BJ (cell line): Measurements from ENCODE around the gene CPS1. TPM values are rescaled to one million over a fixed set of nuclear protein-coding genes. Genes with fewer than 3 reads are reported as not detected.
A peak's percentile ranks its signal among the peaks of the same experiment; 100 is the strongest.

Source experiments
- CTCF ChIA-PET: fragments of 350-600 bp; formaldehyde crosslinking; extraction: SDS; loops from one replicate; lab custom pipeline; 2021; ENCODE audit warnings: antibody characterized with exemption, inconsistent platforms; lab: Yijun Ruan, JAX
- POLR2A ChIA-PET: fragments of 300-600 bp; sonication (Branson Sonifier 250); formaldehyde crosslinking; extraction: SDS; loops from one replicate; lab custom pipeline; 2021; ENCODE audit warnings: antibody characterized with exemption; lab: Charles Lee
- DNase-seq: peaks from one replicate; pipeline ENCODE4 v3.0.0-alpha.2; 2011; ENCODE audit warnings: low read depth
- H3K27me3 ChIP-seq: 2 replicates; pipeline ENCODE4 v1.6.0; 2011; ENCODE audit warnings: low read length; ENCODE audit not compliant: control insufficient read depth, insufficient read depth
- H3K36me3 ChIP-seq: 2 replicates; pipeline ENCODE4 v1.5.1; 2011; ENCODE audit warnings: low read length; ENCODE audit not compliant: control insufficient read depth, insufficient read depth
- H3K4me3 ChIP-seq: 2 replicates; pipeline ENCODE4 v1.5.1; 2011; ENCODE audit warnings: low read depth, mild to moderate bottlenecking, control low read depth, low read length
- polyA plus RNA-seq: library from polyadenylated mRNA; depleted of rRNA; stranded (reverse); fragments of >200 nt; gene quantifications from 2 replicates; pipeline ENCODE4 v1.2.3, GENCODE V29; 2011
- TF ChIP-seq, protein P1 (sequence below): IDR thresholded peaks from 2 replicates; pipeline ENCODE4 v1.5.1; 2011; ENCODE audit warnings: low read depth, mild to moderate bottlenecking, control low read depth, inconsistent platforms, low read length, moderate library complexity; ENCODE audit not compliant: insufficient read depth

Gene CPS1
- polyA plus RNA-seq, 1 experiment = 10.9 TPM

DNA sequence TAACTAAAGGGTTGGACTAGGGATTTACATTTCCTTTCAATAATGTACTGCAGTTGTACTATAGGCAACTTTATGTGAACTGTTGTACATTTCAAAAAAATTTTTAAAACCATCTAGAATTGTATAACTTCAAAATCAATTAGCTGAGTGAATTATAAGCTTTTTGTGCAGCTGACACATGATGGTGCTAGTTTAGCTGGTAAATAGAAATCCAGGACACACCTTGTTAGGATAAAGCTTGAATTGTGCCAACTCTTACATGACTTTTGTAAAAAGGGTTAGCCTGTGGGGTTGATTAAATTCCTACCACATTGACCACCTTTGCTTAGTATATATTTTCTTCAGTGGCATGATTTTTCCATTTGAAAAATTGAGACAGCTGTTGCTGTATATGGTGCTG lies 104.4 kb downstream of the CPS1 start:
- H3K4me3 ChIP-seq = no peak overlapping the region
- DNase-seq = no peak
- no peaks in the 10 kb centered on the region for H3K36me3 ChIP-seq
- H3K27me3 ChIP-seq = no peaks in the 10 kb centered on the region
- POLR2A ChIA-PET = no interaction called here
- CTCF ChIA-PET = no interaction called here
- TF ChIP-seq, protein P1, sequence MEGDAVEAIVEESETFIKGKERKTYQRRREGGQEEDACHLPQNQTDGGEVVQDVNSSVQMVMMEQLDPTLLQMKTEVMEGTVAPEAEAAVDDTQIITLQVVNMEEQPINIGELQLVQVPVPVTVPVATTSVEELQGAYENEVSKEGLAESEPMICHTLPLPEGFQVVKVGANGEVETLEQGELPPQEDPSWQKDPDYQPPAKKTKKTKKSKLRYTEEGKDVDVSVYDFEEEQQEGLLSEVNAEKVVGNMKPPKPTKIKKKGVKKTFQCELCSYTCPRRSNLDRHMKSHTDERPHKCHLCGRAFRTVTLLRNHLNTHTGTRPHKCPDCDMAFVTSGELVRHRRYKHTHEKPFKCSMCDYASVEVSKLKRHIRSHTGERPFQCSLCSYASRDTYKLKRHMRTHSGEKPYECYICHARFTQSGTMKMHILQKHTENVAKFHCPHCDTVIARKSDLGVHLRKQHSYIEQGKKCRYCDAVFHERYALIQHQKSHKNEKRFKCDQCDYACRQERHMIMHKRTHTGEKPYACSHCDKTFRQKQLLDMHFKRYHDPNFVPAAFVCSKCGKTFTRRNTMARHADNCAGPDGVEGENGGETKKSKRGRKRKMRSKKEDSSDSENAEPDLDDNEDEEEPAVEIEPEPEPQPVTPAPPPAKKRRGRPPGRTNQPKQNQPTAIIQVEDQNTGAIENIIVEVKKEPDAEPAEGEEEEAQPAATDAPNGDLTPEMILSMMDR = no peak

DNA sequence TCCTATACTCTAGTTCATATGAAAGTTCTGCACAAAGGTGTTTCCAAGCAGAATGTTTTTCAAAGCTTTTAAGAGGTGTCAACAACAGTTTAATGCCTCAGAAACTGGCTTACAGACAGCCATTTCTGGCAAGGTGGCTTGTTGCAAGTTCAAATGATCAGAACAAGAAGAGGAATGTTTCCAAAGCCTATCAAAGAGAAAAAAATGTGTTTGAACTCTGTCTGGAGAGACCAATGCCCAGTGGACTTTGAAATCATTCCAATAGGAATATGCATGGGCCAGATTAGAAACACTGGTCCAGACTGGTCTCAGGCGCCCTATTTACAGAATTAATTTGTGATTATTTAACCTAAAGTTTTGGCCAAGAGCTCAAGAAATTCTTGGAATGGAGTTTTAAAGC lies 106.2 kb downstream of the CPS1 start:
- ChIA-PET POLR2A (no interaction called here), CTCF (interaction anchor here (2.1 kb wide), 1 partner anchor 495 kb away, joined by 6 read pairs; no protein-coding TSS in a partner anchor)
- Histone ChIP-seq H3K36me3 (no peaks in the 10 kb centered on the region), H3K27me3 (no peaks in the 10 kb centered on the region), H3K4me3 (no peak overlapping the region)
- DNase-seq = no peak
- TF ChIP-seq, protein P1 = no peak

DNA sequence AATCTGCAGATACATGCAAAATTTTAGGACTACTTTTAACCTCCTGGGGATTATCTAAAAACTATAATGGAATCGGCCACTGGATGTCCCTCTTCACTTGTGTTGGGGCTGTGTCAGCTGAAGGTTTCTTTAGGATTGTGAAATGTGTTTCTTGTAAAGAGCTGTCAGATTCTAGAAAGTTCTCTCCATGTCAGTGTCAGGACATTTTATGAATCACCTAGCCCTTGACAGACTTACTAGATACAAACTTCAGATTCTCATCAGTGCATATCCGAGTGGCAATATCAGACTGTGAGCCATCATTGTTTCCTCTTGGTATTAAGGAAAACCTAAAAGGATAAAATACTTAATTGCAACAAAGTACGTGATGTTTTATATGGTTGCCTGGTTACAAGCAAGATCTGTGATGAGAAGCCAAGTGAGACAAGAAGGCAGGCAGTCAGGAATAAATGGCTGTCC lies 107.3 kb downstream of the CPS1 start:
- no peak for DNase-seq
- CTCF ChIA-PET = interaction anchor here (2.1 kb wide), 1 partner anchor 494 kb away, joined by 6 read pairs; no protein-coding TSS in a partner anchor
- Histone ChIP-seq H3K36me3 (no peaks in the 10 kb centered on the region), H3K4me3 (no peak overlapping the region), H3K27me3 (no peaks in the 10 kb centered on the region)
- TF ChIP-seq, protein P1 = peak; percentile 11; the same call in 1 of the 2 replicates
- POLR2A ChIA-PET = no interaction called here

DNA sequence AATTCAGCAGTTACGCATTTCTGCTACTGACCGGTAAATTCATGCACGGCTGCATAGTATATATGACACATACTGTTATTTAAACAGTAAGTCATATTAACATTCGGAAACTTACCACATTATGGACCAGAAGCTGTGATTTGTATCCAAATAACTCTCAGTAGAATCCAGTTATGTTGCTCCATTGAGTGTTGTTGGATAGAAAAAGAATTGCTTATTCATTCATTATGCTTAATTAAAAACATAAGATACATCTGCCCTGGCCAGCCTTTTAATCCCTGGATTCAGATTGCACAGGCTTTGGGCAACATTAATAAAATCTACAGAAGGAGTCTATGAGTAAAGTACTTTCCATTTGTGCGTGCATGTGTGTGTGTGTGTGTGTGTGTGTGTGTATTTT lies 111.3 kb downstream of the CPS1 start:
- Histone ChIP-seq H3K27me3 (no peaks in the 10 kb centered on the region), H3K4me3 (no peak overlapping the region), H3K36me3 (no peaks in the 10 kb centered on the region)
- DNase-seq = no peak
- TF ChIP-seq, protein P1 = no peak
- CTCF ChIA-PET = no interaction called here
- POLR2A ChIA-PET = no interaction called here

DNA sequence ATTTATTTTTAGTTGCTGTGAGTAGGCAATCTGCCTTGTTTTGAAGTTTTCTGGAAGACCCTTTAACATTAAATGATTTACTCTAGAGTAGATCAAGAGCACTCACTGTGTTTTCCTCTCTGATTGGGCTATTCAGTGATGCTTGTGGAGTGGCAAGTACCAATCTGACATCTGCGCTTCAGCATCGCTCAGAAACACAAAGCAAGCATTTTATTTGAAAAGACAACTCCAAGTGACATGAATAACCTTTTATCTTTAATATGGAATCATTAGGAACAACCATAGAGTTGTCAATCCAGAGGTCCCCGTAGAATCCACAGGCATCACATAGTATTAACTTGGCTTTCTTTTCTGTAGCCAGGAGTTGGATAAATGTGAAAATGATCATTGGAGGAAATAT lies 114.7 kb downstream of the CPS1 start:
- Histone ChIP-seq H3K36me3 (no peaks in the 10 kb centered on the region), H3K4me3 (no peak overlapping the region), H3K27me3 (no peaks in the 10 kb centered on the region)
- DNase-seq = no peak
- TF ChIP-seq, protein P1 = no peak
- ChIA-PET CTCF (no interaction called here), POLR2A (no interaction called here)
